Upper lobe of right lung (tissue), 1 donor: ENCODE results near the gene BCLAF1. TPM values are rescaled to one million over a fixed set of nuclear protein-coding genes. Genes with fewer than 3 reads are reported as not detected.

ENCODE experiments used
- ATAC-seq: fragments of 200-7000 bp; cut with Tn5 transposase; one replicate; pipeline ENCODE4 v1.9.1; 2020; ENCODE audit warnings: mild to moderate bottlenecking, moderate library complexity
- DNase-seq: peaks from one replicate; pipeline ENCODE4 v3.0.0-alpha.2; 2020
- H3K27ac ChIP-seq: fragments of 200-600 bp; one replicate; pipeline ENCODE4 v1.8.0; 2022
- H3K27me3 ChIP-seq: fragments of 200-600 bp; one replicate; pipeline ENCODE4 v1.8.0; 2022; ENCODE audit warnings: mild to moderate bottlenecking
- H3K36me3 ChIP-seq: fragments of 200-600 bp; one replicate; pipeline ENCODE4 v1.8.0; 2022
- H3K4me1 ChIP-seq: fragments of 200-600 bp; one replicate; pipeline ENCODE4 v1.8.0; 2022
- H3K4me3 ChIP-seq: fragments of 200-600 bp; one replicate; pipeline ENCODE4 v1.8.0; 2022; ENCODE audit warnings: mild to moderate bottlenecking
- H3K9me3 ChIP-seq: fragments of 200-600 bp; one replicate; pipeline ENCODE4 v1.8.0; 2022
- CTCF ChIP-seq: fragments of 200-600 bp; IDR thresholded peaks from one replicate; pipeline ENCODE4 v1.8.0; 2022; ENCODE audit warnings: antibody characterized with exemption
- intact Hi-C: fragments of 100-400 bp; cut with DNase I; formaldehyde crosslinking; loops from one replicate; pipeline ENCODE4 v1.11.0; 2022
- long read RNA-seq: library from polyadenylated mRNA; unstranded; transcript quantifications from one replicate; pipeline ENCODE4 v2.0.0, GENCODE V29; 2021
- total RNA-seq: library from RNA; stranded (reverse); fragmentation: NEBNext Ultra II Directional; extraction: Animal tissue kit (Norgen Biotek cat#: 25700); gene quantifications from one replicate; pipeline ENCODE4 v1.2.1, GENCODE V29; 2021
- donor health status: DM: no; HTN: yes; CAD: no; lungs with severe emphysema.

BCLAF1 gene
- total RNA-seq: 122 TPM
- long read RNA-seq, full-length matches to known transcripts: 40 of 50 reads
- long read RNA-seq, partial matches to known transcripts: 4 of 50 reads
- long read RNA-seq, other reads (novel, unspliced or antisense): 6 of 50 reads

GRCh38 chr6:136289579-136290409, at the start of gene BCLAF1:
BCLAF1 (minus strand) TSS chr6:136289846; CDS start chr6:136279866, 9,980 bp downstream.
- H3K36me3 ChIP-seq: no peaks in the 10 kb centered on the region
- intact Hi-C loops: no loop called here
- no peak for TF ChIP-seq CTCF

GRCh38 chr6:136338486-136338885, 48.8 kb upstream of the BCLAF1 start:
- H3K36me3 ChIP-seq: no peaks in the 10 kb centered on the region
- no peak overlapping the region for H3K27ac ChIP-seq
- DNase-seq (no peak), ATAC-seq (peak; percentile 58)
- H3K9me3 ChIP-seq: no peaks in the 10 kb centered on the region
- no peak for TF ChIP-seq CTCF
- no peaks in the 10 kb centered on the region for H3K4me1 ChIP-seq
- H3K27me3 ChIP-seq: no peaks in the 10 kb centered on the region
- intact Hi-C loops: no loop called here
- no peak overlapping the region for H3K4me3 ChIP-seq

More at GRCh38 chr6:136289579-136290409, at the start of gene BCLAF1:
- no peaks in the 10 kb centered on the region for H3K9me3 ChIP-seq
- peaks cover 40% of the 10 kb centered on the region for H3K4me1 ChIP-seq
- peak within 1 kb of the TSS; percentile 100 for H3K27ac ChIP-seq
- H3K27me3 ChIP-seq: no peaks in the 10 kb centered on the region
- peak within 1 kb of the TSS; percentile 96 for H3K4me3 ChIP-seq
- DNase-seq (peak; percentile 100), ATAC-seq (peak; percentile 96)

- no peak for TF ChIP-seq CTCF
- intact Hi-C loops: no loop called here
- H3K4me1 ChIP-seq: no peaks in the 10 kb centered on the region
- no peaks in the 10 kb centered on the region for H3K9me3 ChIP-seq
- H3K4me3 ChIP-seq: no peak overlapping the region
- ATAC-seq (peak; percentile 38), DNase-seq (no peak)
- no peaks in the 10 kb centered on the region for H3K36me3 ChIP-seq
- H3K27ac ChIP-seq: no peak overlapping the region
- H3K27me3 ChIP-seq: no peaks in the 10 kb centered on the region
Measured at GRCh38 chr6:136337606-136338005, 48.0 kb upstream of the BCLAF1 start.

GRCh38 chr6:136337121-136337520, 47.5 kb upstream of the BCLAF1 start:
- ATAC-seq (no peak), DNase-seq (no peak)
- H3K27ac ChIP-seq: no peak overlapping the region
- no peak for TF ChIP-seq CTCF
- H3K9me3 ChIP-seq: no peaks in the 10 kb centered on the region
- H3K4me3 ChIP-seq: no peak overlapping the region
- H3K4me1 ChIP-seq: no peaks in the 10 kb centered on the region
- intact Hi-C loops: no loop called here
- H3K27me3 ChIP-seq: no peaks in the 10 kb centered on the region
- H3K36me3 ChIP-seq: no peaks in the 10 kb centered on the region

- Histone ChIP-seq H3K4me3 (no peak overlapping the region), H3K36me3 (no peaks in the 10 kb centered on the region), H3K4me1 (no peaks in the 10 kb centered on the region), H3K9me3 (no peaks in the 10 kb centered on the region), H3K27ac (no peak overlapping the region), H3K27me3 (no peaks in the 10 kb centered on the region)
- intact Hi-C loops: no loop called here
- TF ChIP-seq CTCF: no peak
- DNase-seq: no peak
- ATAC-seq: no peak
Measured at GRCh38 chr6:136335736-136336363, 46.2 kb upstream of the BCLAF1 start.
